ENCODE data around the gene NALCN.

The NALCN gene

DNA sequence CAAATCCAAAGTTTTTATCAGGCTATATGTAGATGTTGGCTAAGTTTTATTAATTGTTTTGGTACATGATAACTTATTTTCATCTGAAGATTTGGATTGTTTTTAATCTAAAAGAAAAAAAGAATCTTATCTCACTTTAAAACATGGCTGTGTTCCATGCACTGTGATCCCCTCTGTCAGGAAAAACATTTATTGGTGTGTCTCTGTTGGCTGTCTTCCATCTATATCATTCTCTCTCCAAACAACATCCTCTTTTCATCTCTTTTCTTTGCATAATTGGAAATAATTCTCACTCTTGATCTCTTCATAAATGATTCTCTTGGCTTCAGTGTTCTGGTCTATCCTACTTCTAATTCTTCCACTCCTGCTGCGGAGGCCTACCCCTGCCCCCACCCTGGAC is 4.2 kb downstream of the NALCN start:
- FAIRE-seq: no peak

DNA sequence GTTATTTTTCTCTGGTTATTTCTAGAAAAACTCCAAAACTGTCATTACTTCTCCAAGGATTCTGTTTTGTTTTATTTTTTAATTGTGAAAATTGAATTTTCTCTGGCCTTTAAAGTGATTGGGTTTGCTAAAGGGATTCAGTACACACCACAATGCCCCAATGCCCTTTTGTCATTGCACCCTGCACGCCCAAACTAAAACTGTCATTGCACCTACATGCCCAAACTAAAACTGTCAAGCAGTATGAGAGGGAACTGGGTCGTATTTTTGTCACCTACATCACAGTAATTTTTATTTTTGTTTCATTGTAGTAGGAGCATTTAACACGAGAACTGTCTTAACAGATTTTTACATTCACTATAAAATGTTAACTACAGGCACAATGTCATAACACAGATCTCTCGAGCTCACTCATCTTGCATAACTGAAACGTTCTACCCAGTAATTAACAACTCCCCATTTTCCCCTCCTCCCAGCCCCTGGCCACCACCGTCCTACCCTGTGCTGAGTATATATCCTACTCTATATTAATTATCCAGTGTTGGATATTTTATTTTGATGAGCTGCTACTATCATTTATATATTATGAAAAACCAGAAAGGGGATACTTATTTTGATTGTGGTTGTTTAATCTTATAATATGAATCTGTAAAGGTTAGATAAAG is 7.2 kb downstream of the NALCN start:
- no peak for FAIRE-seq

DNA sequence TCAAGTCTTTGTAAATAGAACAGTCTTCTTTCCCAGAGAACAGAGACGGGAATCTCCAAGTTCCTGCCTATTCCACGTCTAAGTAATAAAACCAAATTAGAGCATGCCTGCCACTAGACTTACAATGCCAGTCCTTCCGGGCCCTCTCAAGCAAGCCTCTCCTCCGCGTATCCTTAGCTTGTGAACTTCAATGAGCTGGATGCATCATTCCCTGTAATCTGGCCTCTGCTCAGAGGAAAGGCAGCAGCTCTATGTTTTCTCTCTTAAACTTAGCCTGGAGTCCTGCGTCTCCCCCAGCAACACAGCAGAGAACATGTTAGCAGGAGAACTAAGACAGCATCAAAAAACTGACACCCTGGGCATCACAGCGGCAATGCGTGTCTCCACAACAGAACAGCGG is 8.2 kb downstream of the NALCN start:
- no peak for FAIRE-seq

DNA sequence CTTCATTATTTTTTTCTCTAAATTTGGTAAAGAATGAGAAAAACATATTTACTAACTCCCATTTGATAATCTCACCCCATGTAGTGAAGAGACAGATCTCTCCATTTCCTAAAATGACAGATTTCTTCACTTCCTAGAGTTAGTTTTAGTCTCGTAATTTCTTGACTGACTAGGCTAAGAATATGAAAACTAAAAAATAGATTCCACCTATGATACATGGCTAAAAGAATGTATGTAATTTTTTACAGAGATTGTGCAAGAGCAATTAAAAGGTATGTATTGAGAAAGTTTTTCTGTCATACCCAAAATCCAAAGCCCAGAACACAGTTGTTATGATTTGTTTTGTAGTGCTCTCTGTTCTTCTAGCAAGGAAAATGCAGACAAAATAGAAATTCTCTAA is 9.5 kb downstream of the NALCN start:
- no peak for FAIRE-seq

- FAIRE-seq: no peak
Measured at GRCh38 chr13:101401196-101401595, 15.1 kb downstream of the NALCN start.

GRCh38 chr13:101399365-101399764 is 16.9 kb downstream of the NALCN start:
- FAIRE-seq: no peak

DNA sequence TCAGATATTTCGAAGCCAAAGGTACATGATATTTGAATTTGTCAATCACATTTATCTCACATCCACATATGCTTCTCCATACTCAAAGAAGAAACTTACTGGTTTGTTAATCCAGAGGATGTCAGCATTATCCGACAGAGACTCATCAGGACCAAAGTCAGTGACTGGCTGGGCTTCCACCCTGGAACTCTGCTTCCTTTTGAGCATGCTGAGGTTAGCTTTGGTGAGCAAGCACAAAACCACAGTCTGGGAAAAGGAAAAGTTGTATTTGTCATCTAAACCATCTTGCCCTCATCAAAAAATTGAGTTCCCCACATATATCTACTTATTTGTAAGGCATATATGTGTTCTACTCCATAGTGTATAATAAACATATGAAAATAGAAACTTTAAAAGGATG is 17.4 kb downstream of the NALCN start:
- FAIRE-seq: no peak

- no peak for FAIRE-seq
Measured at GRCh38 chr13:101398191-101398590, 18.1 kb downstream of the NALCN start.

DNA sequence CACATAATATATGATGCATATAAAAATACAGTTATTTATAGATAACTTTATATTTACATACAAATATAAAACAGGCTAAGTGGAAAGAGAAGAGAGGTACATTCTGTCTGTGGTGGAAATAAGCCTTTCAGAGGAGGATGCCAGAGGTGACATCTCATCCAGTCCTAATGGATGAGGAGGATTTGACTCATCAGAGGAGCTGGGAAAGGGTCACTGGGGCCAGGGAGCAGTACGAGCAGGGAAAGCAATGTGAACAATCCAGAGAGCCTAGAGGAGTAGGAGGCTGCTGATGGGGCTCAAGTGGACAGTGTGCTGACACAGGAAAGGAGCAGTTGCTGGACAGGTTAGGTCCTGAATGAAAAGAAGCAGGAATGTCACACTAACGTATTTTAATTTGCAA is 18.6 kb downstream of the NALCN start:
- FAIRE-seq: no peak

DNA sequence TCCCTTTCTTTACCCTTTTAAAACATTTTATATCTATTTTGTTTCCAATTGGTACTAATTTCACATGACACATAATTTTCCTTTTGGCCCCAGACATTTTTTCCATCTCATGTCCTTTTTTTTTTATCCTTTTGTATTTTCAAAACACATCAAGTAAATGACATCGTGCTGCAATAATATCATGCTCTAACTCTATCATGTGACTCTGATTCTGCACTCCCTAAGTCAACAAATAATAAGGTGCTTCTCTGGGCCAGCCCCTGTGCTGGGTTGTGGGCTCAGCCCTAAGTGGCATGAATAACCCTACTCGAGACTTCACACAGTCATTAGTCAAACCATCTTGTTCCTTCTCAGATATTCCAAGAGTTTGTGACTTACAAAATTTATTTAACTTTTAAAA is 21.7 kb downstream of the NALCN start:
- FAIRE-seq: no peak

DNA sequence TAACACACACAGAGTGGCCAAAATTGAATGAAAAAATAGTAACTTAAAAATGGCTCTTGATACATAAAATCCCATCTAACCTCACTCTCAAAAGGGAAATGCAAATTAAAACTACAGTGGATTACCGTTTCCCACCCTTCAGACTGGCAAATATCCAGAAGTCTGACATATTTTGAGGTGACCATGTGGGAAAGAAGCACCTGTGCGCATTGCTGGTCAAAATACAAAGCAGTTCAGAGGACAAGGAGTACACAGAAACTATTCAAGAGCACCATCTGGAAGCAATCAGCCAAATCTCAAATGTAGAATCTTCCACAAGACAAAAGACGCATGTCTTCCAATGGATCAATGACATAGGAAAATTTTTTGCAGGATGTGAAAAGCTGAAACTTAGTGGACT is 23.2 kb downstream of the NALCN start:
- FAIRE-seq: no peak

DNA sequence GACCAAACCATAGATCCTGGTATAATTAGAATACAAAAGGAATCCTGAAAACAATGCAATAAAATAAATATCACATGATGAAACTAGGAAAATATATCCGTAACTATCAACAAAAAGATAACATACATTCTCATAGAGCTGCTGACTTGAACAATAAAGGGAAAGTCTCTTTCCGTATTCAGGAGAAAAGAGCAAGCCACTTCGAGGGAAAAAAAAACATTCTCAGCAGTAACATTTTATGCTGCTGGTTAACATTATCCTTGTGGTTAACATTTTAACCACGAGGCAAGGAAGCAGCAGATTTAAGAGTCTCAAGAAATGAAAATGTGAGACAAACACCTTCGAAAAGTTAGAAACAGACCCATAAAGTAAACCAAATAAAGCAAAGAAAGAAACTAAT is 25.8 kb downstream of the NALCN start:
- FAIRE-seq: no peak

GRCh38 chr13:101384929-101385328 is 31.4 kb downstream of the NALCN start:
- no peak for FAIRE-seq

DNA sequence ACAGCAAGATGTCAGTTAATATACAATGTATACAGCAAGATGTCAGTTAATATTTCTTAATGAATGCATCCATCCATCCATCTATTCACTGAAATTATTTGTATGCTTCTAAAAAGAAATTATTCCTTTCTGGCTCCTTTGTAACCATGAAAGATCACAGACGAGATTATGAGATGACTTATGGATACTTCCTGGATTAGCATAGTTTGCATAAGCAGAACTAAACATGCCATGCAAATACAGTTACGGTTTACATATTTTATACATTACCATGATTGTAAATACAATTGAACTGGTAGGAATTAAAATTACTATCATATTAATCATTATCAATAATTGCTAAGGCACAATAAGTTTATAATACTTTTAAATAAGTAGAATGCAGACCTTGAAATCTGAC is 32.7 kb downstream of the NALCN start:
- FAIRE-seq: no peak

GRCh38 chr13:101382701-101383100 is 33.6 kb downstream of the NALCN start:
- FAIRE-seq: no peak

- no peak for FAIRE-seq
Measured at GRCh38 chr13:101382086-101382485, 34.2 kb downstream of the NALCN start.

- FAIRE-seq: no peak
Measured at GRCh38 chr13:101360525-101360924, 55.8 kb downstream of the NALCN start.

- no peak for FAIRE-seq
Measured at GRCh38 chr13:101354895-101355294, 61.4 kb downstream of the NALCN start.

GRCh38 chr13:101346942-101347728 is 69.2 kb downstream of the NALCN start:
- no peak for FAIRE-seq

DNA sequence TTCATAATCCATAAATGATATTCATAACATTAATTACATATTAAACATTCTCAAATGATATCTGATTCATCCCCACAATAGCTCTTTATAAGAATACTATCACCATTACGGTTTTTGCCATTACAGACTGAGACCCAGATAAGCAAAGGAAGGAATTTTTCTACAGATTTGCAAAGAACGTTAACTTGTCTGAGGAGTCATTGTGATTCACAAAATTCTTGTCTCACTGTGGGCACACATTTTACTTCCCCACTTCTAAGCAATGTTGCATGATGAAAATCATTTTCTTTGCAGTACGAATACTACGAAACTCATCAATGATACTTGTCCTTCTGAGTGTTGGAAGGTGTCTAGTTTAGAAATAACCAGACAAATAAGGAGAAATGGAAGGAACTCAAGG is 70.1 kb downstream of the NALCN start:
- FAIRE-seq: no peak

- no peak for FAIRE-seq
Measured at GRCh38 chr13:101343128-101343787, 73.0 kb downstream of the NALCN start.

GRCh38 chr13:101341464-101341863 is 74.8 kb downstream of the NALCN start:
- no peak for FAIRE-seq

DNA sequence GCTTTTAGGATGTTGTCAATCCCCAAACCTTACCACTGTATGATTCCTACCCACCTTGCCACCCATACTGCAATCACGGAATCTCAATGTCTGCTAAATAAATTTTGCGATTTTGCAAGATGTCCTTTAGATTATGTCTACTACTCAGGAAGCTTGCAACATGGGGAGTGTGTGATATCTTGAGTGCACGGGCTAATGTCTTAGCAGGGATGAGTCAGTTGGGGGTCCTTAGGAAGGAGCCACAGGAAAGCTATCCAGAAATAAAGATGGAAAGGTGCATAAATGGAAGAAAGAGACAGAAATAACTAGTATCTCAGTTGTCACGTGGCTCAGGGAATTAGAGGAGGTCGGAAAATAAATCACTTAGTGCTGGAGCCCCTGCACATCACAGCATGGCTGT is 77.1 kb downstream of the NALCN start:
- no peak for FAIRE-seq

- FAIRE-seq: no peak
Measured at GRCh38 chr13:101332583-101332982, 83.7 kb downstream of the NALCN start.

Data from endometrium (tissue), 2 donors.